GM18517 (cell line): ENCODE results near the gene OBSCN.
"Not testable (repeated sequence)": the region's sequence is repeated elsewhere in the genome, so short reads cannot be mapped to it uniquely, and the experiment has no call there.

Experiments used
- ATAC-seq: cut with Tn5 transposase; IDR thresholded peaks from one replicate; pipeline ENCODE4 v1.9.1; 2021; ENCODE audit warnings: mild to moderate bottlenecking, moderate library complexity; ENCODE audit not compliant: unreplicated experiment

The OBSCN gene

GRCh38 chr1:228226141-228226874, 18.5 kb downstream of the OBSCN start:
- ATAC-seq = no peak

- ATAC-seq = no peak
Observed at GRCh38 chr1:228226956-228227791, 19.3 kb downstream of the OBSCN start.

- not testable (repeated sequence) for ATAC-seq
Observed at GRCh38 chr1:228228147-228228546, 20.3 kb downstream of the OBSCN start.

GRCh38 chr1:228228601-228229074, 20.8 kb downstream of the OBSCN start:
- ATAC-seq = no peak

GRCh38 chr1:228231189-228231588, 23.3 kb downstream of the OBSCN start:
- no peak for ATAC-seq

GRCh38 chr1:228233136-228233535, 25.3 kb downstream of the OBSCN start:
- ATAC-seq = no peak

- ATAC-seq = no peak
Observed at GRCh38 chr1:228234921-228235320, 27.1 kb downstream of the OBSCN start.

GRCh38 chr1:228236744-228237143, 28.9 kb downstream of the OBSCN start:
- ATAC-seq = no peak

- ATAC-seq = no peak
Observed at GRCh38 chr1:228238007-228238406, 30.2 kb downstream of the OBSCN start.

- ATAC-seq = no peak
Observed at GRCh38 chr1:228238461-228238860, 30.6 kb downstream of the OBSCN start.

GRCh38 chr1:228240411-228241240, 32.8 kb downstream of the OBSCN start:
- ATAC-seq = no peak

- ATAC-seq = no peak
Observed at GRCh38 chr1:228241259-228241658, 33.4 kb downstream of the OBSCN start.

GRCh38 chr1:228242409-228242808, 34.6 kb downstream of the OBSCN start:
- ATAC-seq = no peak

- no peak for ATAC-seq
Observed at GRCh38 chr1:228243093-228243492, 35.2 kb downstream of the OBSCN start.

GRCh38 chr1:228243989-228244388, 36.1 kb downstream of the OBSCN start:
- not testable (repeated sequence) for ATAC-seq

GRCh38 chr1:228245111-228245510, 37.3 kb downstream of the OBSCN start:
- ATAC-seq = no peak

GRCh38 chr1:228246216-228246900, 38.5 kb downstream of the OBSCN start:
- no peak for ATAC-seq

GRCh38 chr1:228249513-228250305, 41.9 kb downstream of the OBSCN start:
- ATAC-seq = no peak

GRCh38 chr1:228252476-228252875, 44.6 kb downstream of the OBSCN start:
- not testable (repeated sequence) for ATAC-seq
